ENCODE data around the gene RTL9. TPM values are rescaled to one million over a fixed set of nuclear protein-coding genes. Genes with fewer than 3 reads are reported as not detected.

The RTL9 gene
- total and polyA plus RNA-seq, 2 of the 13 experiments (the other 11 are each of a cell fraction or from before 2014, with no cell fraction given): 0.01 to 0.02 TPM

GRCh38 chrX:110389570-110389969 is 30.9 kb downstream of the RTL9 start (continued):
- TF ChIP-seq ZNF318 (CRISPR knock-in tag; IDR thresholded peaks at IDR 0.05): no peak
- TF ChIP-seq POLR2AphosphoS2 (IDR thresholded peaks at IDR 0.05; ENCODE audit: low read depth, low read length): no peak
- no peak for TF ChIP-seq ZNF615 (CRISPR knock-in tag; IDR thresholded peaks at IDR 0.05; ENCODE audit: borderline replicate concordance)
- no peak for TF ChIP-seq TBX3 (IDR thresholded peaks at IDR 0.05; ENCODE audit: borderline replicate concordance)

GRCh38 chrX:110391086-110391485 is 32.4 kb downstream of the RTL9 start:
- Histone ChIP-seq H3K4me3 (replicated peaks in 1 of 3; ENCODE audit: insufficient read depth in 1 of 3, low read depth in 2 of 3, low read length in 3 of 3) (no peak overlapping the region), H3K4me1 (ENCODE audit: insufficient read depth, low read length) (no peaks in the 10 kb centered on the region), H3K36me3 (replicated peaks in 1 of 2; ENCODE audit: control insufficient read depth in 1 of 2, insufficient read depth in 2 of 2, low read length in 2 of 2) (no peaks in the 10 kb centered on the region), H3K27me3 (ENCODE audit: control insufficient read depth in 1 of 2, insufficient read depth in 2 of 2, low read length in 2 of 2) (no peaks in the 10 kb centered on the region), H3K27ac (ENCODE audit: extremely low read length, insufficient read depth, low read length) (no peak overlapping the region), H3K9me3 (ENCODE audit: low read length) (no peaks in the 10 kb centered on the region), H2AFZ (ENCODE audit: low read length) (no peak overlapping the region), H3K4me2 (ENCODE audit: low read depth, low read length) (no peak overlapping the region), H3K9ac (ENCODE audit: insufficient read depth, low read depth, low read length) (no peak overlapping the region), H4K20me1 (ENCODE audit: insufficient read depth, low read length) (no peaks in the 10 kb centered on the region), H3K79me2 (ENCODE audit: insufficient read depth, low read length) (no peaks in the 10 kb centered on the region)
- POLR2A ChIA-PET: no interaction called here
- FAIRE-seq: no peak
- in situ Hi-C loops (cut with HindIII; ENCODE audit: extremely low pct_ligation_motif_present, low pct_unique_long_range_greater_than_20kb) (no loop called here), intact Hi-C loops (cut with micrococcal nuclease; ENCODE audit: unreplicated experiment) (no loop called here)
- CTCF ChIA-PET (ENCODE audit: low intra/inter-chr PET ratio, low total read pairs): no interaction called here
- no peak for ATAC-seq
- no peak for DNase-seq (ENCODE audit: low spot score)
- no TSS peak for BruUV-seq (replicated peaks)
- TF ChIP-seq ZNF589 (CRISPR knock-in tag; conservative IDR thresholded peaks at IDR 0.05) (no peak), NFE2L2 (IDR thresholded peaks at IDR 0.05; ENCODE audit: low read length) (no peak), TFDP2 (CRISPR knock-in tag; IDR thresholded peaks at IDR 0.05) (no peak), ZNF484 (CRISPR knock-in tag; IDR thresholded peaks at IDR 0.05; ENCODE audit: borderline replicate concordance, low read depth) (no peak), GLMP (CRISPR knock-in tag; IDR thresholded peaks at IDR 0.05; ENCODE audit: borderline replicate concordance) (no peak), NCOA1 (CRISPR knock-in tag; IDR thresholded peaks at IDR 0.05) (no peak), TRIM24 (CRISPR knock-in tag; IDR thresholded peaks at IDR 0.05) (no peak), ZNF704 (CRISPR knock-in tag; IDR thresholded peaks at IDR 0.05; ENCODE audit: borderline replicate concordance) (no peak)

Data from HepG2 (cell line).